ENCODE data around the gene PROSER2. TPM values are rescaled to one million over a fixed set of nuclear protein-coding genes. Genes with fewer than 3 reads are reported as not detected.

PROSER2 gene
- total and polyA plus RNA-seq, 2 of the 13 experiments (the other 11 are each of a cell fraction or from before 2014, with no cell fraction given) = 6.9 to 7.7 TPM

- TF ChIP-seq PATZ1 (CRISPR knock-in tag; IDR thresholded peaks at IDR 0.05) (no peak), ZIK1 (CRISPR knock-in tag; IDR thresholded peaks at IDR 0.05; ENCODE audit: borderline replicate concordance, low read depth) (no peak), THAP11 (CRISPR knock-in tag; IDR thresholded peaks at IDR 0.05) (no peak), IRX3 (CRISPR knock-in tag; IDR thresholded peaks at IDR 0.05; ENCODE audit: borderline replicate concordance, low read depth) (no peak), BCLAF1 (IDR thresholded peaks at IDR 0.05) (no peak), ZNF407 (CRISPR knock-in tag; IDR thresholded peaks at IDR 0.05; ENCODE audit: not compliant biosample characterization) (no peak), RFXANK (CRISPR knock-in tag; IDR thresholded peaks at IDR 0.05) (no peak), DZIP1 (CRISPR knock-in tag; IDR thresholded peaks at IDR 0.05) (no peak), ZNF569 (CRISPR knock-in tag; IDR thresholded peaks at IDR 0.05; ENCODE audit: borderline replicate concordance) (no peak)
These were observed at the start of gene PROSER2 (continued) for GRCh38 chr10:11823122-11823988.

Data from HepG2 (cell line).